ENCODE data around the gene GLIS2.

DNA sequence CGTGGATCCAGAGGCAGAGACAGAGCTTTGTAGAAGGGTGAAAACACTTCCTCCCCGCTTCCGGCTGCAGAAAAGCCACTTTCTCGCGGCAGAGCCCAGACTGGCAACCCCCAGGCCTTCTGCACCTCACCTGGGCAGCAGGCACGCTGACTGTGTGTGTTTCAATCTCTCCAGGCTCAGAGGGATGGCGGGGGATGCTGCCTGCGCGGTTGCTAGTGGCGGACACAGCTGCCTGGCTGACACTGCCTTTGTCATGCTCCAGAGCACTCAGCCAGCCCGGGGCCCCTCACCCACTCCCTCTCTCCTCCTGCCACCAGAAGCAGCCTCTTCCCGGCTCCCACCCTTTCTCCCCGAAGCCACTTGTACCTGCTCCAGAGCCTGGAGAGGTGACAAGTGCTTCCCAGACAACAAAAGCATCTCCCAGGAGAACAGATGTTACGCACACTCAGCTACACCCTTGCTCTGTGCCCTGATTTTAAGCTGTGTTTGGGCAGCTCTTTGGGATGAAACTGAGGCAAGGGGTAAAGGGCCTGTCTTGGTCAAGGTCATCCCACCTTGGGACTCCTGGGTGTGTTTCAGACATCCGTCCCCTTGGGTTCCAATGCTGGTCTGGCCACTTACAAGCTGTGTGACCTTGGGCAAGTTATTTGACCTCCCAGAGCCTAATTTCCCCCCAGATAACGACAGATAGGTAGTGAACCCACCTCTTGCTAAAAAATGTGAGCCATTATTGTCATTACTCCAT is 9.2 kb upstream of the GLIS2 start:
- TF ChIP-seq, protein P1, sequence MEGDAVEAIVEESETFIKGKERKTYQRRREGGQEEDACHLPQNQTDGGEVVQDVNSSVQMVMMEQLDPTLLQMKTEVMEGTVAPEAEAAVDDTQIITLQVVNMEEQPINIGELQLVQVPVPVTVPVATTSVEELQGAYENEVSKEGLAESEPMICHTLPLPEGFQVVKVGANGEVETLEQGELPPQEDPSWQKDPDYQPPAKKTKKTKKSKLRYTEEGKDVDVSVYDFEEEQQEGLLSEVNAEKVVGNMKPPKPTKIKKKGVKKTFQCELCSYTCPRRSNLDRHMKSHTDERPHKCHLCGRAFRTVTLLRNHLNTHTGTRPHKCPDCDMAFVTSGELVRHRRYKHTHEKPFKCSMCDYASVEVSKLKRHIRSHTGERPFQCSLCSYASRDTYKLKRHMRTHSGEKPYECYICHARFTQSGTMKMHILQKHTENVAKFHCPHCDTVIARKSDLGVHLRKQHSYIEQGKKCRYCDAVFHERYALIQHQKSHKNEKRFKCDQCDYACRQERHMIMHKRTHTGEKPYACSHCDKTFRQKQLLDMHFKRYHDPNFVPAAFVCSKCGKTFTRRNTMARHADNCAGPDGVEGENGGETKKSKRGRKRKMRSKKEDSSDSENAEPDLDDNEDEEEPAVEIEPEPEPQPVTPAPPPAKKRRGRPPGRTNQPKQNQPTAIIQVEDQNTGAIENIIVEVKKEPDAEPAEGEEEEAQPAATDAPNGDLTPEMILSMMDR (conservative IDR thresholded peaks at IDR 0.05; ENCODE audit: low read length) = no peak
- TF ChIP-seq EZH2phosphoT487 (IDR thresholded peaks at IDR 0.05; ENCODE audit: borderline replicate concordance) = no peak

Data from Loucy (cell line).